Tibial nerve (tissue), 4 donors: ENCODE measurements around the gene VPS26B.

Experiments used
- CTCF ChIP-seq, 5 experiments: fragments of 200-600 bp in 3 of 5; fragments of 450-650 bp in 2 of 5; sonication (generic) in 3 of 5; IDR thresholded peaks; one replicate each; pipeline ENCODE4 v1.5.1; 2016 to 2019; ENCODE audit warnings: antibody characterized with exemption in 5 of 5, mild to moderate bottlenecking in 3 of 5, moderate library complexity in 2 of 5
- EP300 ChIP-seq, 2 donors: sonication (generic); formaldehyde crosslinking; IDR thresholded peaks; one replicate each; pipeline ENCODE4 v1.6.1; 2017; ENCODE audit warnings: antibody characterized with exemption in 2 of 2, mild to moderate bottlenecking in 1 of 2

- TF ChIP-seq CTCF (IDR thresholded peaks at IDR 0.05) (no peak), EP300 (IDR thresholded peaks at IDR 0.05) (no peak)
Observed at GRCh38 chr11:134228625-134229024, 4.2 kb downstream of the VPS26B start.
